Peyer's patch (tissue), 4 donors: ENCODE measurements around the gene DOK5.

ENCODE experiments used
- POLR2A ChIP-seq, 2 donors: fragments of 450-650 bp; IDR thresholded peaks; one replicate each; pipeline ENCODE4 v1.5.1; 2017; ENCODE audit warnings: antibody characterized with exemption in 2 of 2, mild to moderate bottlenecking in 2 of 2, moderate library complexity in 2 of 2
- TF ChIP-seq, protein P1 (sequence below), 6 experiments: fragments of 450-650 bp in 4 of 6; fragments of 200-600 bp in 2 of 6; sonication (generic) in 1 of 6; IDR thresholded peaks; one replicate each; pipeline ENCODE4 v1.5.1; 2017 to 2019; ENCODE audit warnings: antibody characterized with exemption in 6 of 6, mild to moderate bottlenecking in 3 of 6, moderate library complexity in 1 of 6

DNA sequence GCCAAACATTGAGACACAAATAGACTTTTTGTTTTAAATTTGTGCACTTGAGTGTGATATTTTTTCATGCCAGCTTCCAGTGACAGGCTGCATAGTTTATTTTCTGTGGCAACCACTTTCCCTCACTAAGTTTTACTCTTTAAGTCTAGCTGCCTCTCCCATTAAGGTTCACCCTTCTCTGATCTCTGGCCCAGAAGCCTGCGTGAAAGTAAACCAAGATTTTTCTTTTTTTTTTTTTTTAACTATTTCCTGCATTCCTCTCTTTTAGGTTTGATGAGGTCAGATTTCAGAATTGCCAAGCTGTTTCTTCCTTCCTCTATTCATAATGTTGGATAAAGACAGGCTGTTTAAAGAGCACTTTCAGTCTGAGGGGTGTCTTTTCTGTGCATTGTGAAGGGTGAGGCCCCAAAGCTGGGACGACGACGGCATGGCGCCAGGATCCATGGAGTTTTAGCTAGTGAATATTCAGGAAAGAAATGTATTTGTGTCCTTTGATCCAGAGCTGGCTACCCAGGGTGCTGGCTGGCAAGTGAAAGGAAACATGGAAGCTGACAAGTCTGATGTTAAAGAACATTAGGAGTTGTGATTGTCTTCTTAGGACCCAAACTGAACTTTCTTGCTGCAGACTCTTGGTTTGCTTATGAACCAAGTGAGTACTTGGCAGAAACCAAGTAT lies 50.7 kb downstream of the DOK5 start:
- no peak for TF ChIP-seq POLR2A (IDR thresholded peaks at IDR 0.05)
- TF ChIP-seq, protein P1, sequence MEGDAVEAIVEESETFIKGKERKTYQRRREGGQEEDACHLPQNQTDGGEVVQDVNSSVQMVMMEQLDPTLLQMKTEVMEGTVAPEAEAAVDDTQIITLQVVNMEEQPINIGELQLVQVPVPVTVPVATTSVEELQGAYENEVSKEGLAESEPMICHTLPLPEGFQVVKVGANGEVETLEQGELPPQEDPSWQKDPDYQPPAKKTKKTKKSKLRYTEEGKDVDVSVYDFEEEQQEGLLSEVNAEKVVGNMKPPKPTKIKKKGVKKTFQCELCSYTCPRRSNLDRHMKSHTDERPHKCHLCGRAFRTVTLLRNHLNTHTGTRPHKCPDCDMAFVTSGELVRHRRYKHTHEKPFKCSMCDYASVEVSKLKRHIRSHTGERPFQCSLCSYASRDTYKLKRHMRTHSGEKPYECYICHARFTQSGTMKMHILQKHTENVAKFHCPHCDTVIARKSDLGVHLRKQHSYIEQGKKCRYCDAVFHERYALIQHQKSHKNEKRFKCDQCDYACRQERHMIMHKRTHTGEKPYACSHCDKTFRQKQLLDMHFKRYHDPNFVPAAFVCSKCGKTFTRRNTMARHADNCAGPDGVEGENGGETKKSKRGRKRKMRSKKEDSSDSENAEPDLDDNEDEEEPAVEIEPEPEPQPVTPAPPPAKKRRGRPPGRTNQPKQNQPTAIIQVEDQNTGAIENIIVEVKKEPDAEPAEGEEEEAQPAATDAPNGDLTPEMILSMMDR (IDR thresholded peaks at IDR 0.05): no peak
